Activated CD8-positive, alpha-beta T cell treated with anti-CD3 and anti-CD28 coated beads, Interleukin-2, amount 10 ng/mL, durations not matched to agents 7 days and 5 days (primary cell): Measurements from ENCODE around the gene NMS. TPM values are rescaled to one million over a fixed set of nuclear protein-coding genes. Genes with fewer than 3 reads are reported as not detected.
"Not testable (repeated sequence)": the region's sequence is repeated elsewhere in the genome, so short reads cannot be mapped to it uniquely, and the experiment has no call there.

Experiments
- ATAC-seq: fragments of 150-1000 bp; cut with Tn5 transposase; one replicate; pipeline ENCODE4 v1.10.0; 2021; ENCODE audit warnings: moderate library complexity
- CTCF ChIA-PET: fragments of 350-600 bp; sonication (Branson Sonifier 250); formaldehyde crosslinking; loops from one replicate; lab custom pipeline; 2021; ENCODE audit warnings: antibody characterized with exemption; lab: Charles Lee
- POLR2A ChIA-PET: fragments of 350-600 bp; sonication (Branson Sonifier 250); formaldehyde crosslinking; loops from one replicate; lab custom pipeline; 2021; ENCODE audit warnings: antibody characterized with exemption; lab: Charles Lee
- DNase-seq: peaks from one replicate; pipeline ENCODE4 v3.0.0-alpha.2; 2020
- H3K27ac Mint-ChIP-seq: one replicate; pipeline ENCODE4 v1.8.0; 2021; ENCODE audit warnings: mild to moderate bottlenecking, mixed read lengths
- H3K27me3 Mint-ChIP-seq: one replicate; pipeline ENCODE4 v1.8.0; 2021; ENCODE audit warnings: low read depth, mixed read lengths
- H3K36me3 Mint-ChIP-seq: one replicate; pipeline ENCODE4 v1.8.0; 2021; ENCODE audit warnings: low read depth, mixed read lengths
- H3K4me1 Mint-ChIP-seq: one replicate; pipeline ENCODE4 v1.8.0; 2021; ENCODE audit warnings: low read depth, mixed read lengths
- H3K4me3 Mint-ChIP-seq: one replicate; pipeline ENCODE4 v1.8.0; 2021; ENCODE audit warnings: mild to moderate bottlenecking, mixed read lengths
- H3K9me3 Mint-ChIP-seq: one replicate; pipeline ENCODE4 v1.8.0; 2022; ENCODE audit warnings: mixed read lengths; ENCODE audit not compliant: insufficient read depth
- total RNA-seq, 2 experiments: library from RNA; stranded (reverse); gene quantifications; one replicate each; pipeline ENCODE4 v1.2.3, GENCODE V29; 2021

NMS gene
- total RNA-seq, 2 experiments from 2014 or later = not detected

GRCh38 chr2:100446696-100447095 lies 23.6 kb upstream of the NMS start:
- Mint-ChIP-seq H3K27me3 (peaks cover 5% of the 10 kb centered on the region), H3K36me3 (no peaks in the 10 kb centered on the region), H3K27ac (no peak overlapping the region), H3K4me3 (no peak overlapping the region), H3K4me1 (no peaks in the 10 kb centered on the region), H3K9me3 (no peaks in the 10 kb centered on the region)
- ATAC-seq (no peak), DNase-seq (no peak)
- POLR2A ChIA-PET = interaction anchor here (0.6 kb wide), 1 partner anchor 229 kb away, joined by 3 read pairs; no protein-coding TSS in a partner anchor
- CTCF ChIA-PET = no interaction called here

- ChIA-PET POLR2A (interaction anchor here (0.8 kb wide), 1 partner anchor 9 kb away, joined by 4 read pairs; no protein-coding TSS in a partner anchor), CTCF (interaction anchor here (1.1 kb wide), 1 partner anchor 9 kb away, joined by 3 read pairs; no protein-coding TSS in a partner anchor)
- H3K4me3 Mint-ChIP-seq = no peak overlapping the region
Measured at GRCh38 chr2:100451092-100451491, 19.2 kb upstream of the NMS start.

GRCh38 chr2:100451734-100452133 lies 18.5 kb upstream of the NMS start:
- Mint-ChIP-seq H3K4me1 (no peaks in the 10 kb centered on the region), H3K4me3 (no peak overlapping the region), H3K9me3 (peaks cover 8% of the 10 kb centered on the region), H3K27me3 (no peaks in the 10 kb centered on the region), H3K27ac (no peak overlapping the region), H3K36me3 (no peaks in the 10 kb centered on the region)
- ChIA-PET POLR2A (no interaction called here), CTCF (interaction anchor here (1.0 to 1.1 kb wide), 2 partner anchors 8 to 71 kb away, joined by 3 read pairs; no protein-coding TSS in a partner anchor)
- no peak for ATAC-seq
- DNase-seq = no peak

More at GRCh38 chr2:100451092-100451491, 19.2 kb upstream of the NMS start:
- no peak for DNase-seq
- H3K27ac Mint-ChIP-seq = no peak overlapping the region
- H3K27me3 Mint-ChIP-seq = no peaks in the 10 kb centered on the region
- H3K9me3 Mint-ChIP-seq = peaks cover 6% of the 10 kb centered on the region
- no peaks in the 10 kb centered on the region for H3K36me3 Mint-ChIP-seq
- no peaks in the 10 kb centered on the region for H3K4me1 Mint-ChIP-seq
- ATAC-seq = no peak

- Mint-ChIP-seq H3K4me3 (no peak overlapping the region), H3K27me3 (no peaks in the 10 kb centered on the region), H3K9me3 (peaks cover 16% of the 10 kb centered on the region), H3K36me3 (no peaks in the 10 kb centered on the region), H3K27ac (no peak overlapping the region), H3K4me1 (no peaks in the 10 kb centered on the region)
- ATAC-seq = no peak
- CTCF ChIA-PET = no interaction called here
- no peak for DNase-seq
- POLR2A ChIA-PET = no interaction called here
Measured at GRCh38 chr2:100453853-100454252, 16.4 kb upstream of the NMS start.

GRCh38 chr2:100456357-100456756 lies 13.9 kb upstream of the NMS start:
- ATAC-seq, POLR2A ChIA-PET, H3K27me3 Mint-ChIP-seq, H3K36me3 Mint-ChIP-seq, H3K27ac Mint-ChIP-seq, H3K4me1 Mint-ChIP-seq, DNase-seq, CTCF ChIA-PET, H3K4me3 Mint-ChIP-seq: not testable (repeated sequence)
- H3K9me3 Mint-ChIP-seq = peaks cover 27% of the 10 kb centered on the region

GRCh38 chr2:100460904-100461530 lies 9.3 kb upstream of the NMS start:
- ChIA-PET POLR2A (no interaction called here), CTCF (no interaction called here)
- DNase-seq (no peak), ATAC-seq (no peak)
- Mint-ChIP-seq H3K4me1 (no peaks in the 10 kb centered on the region), H3K9me3 (peaks cover 21% of the 10 kb centered on the region), H3K4me3 (no peak overlapping the region), H3K36me3 (no peaks in the 10 kb centered on the region), H3K27me3 (peaks cover 2% of the 10 kb centered on the region), H3K27ac (no peak overlapping the region)

GRCh38 chr2:100470898-100471514 lies 724 bp downstream of the NMS start:
- ATAC-seq (no peak), DNase-seq (peak; percentile 53)
- H3K4me3 Mint-ChIP-seq = no peak overlapping the region
- no peak overlapping the region for H3K27ac Mint-ChIP-seq
- no peaks in the 10 kb centered on the region for H3K9me3 Mint-ChIP-seq
- no peaks in the 10 kb centered on the region for H3K4me1 Mint-ChIP-seq
- ChIA-PET CTCF (interaction anchor here (0.9 kb wide), 1 partner anchor 912 kb away, joined by 3 read pairs; no protein-coding TSS in a partner anchor), POLR2A (no interaction called here)
- H3K36me3 Mint-ChIP-seq = no peaks in the 10 kb centered on the region
- H3K27me3 Mint-ChIP-seq = peaks cover 28% of the 10 kb centered on the region

GRCh38 chr2:100476606-100477005 lies 6.3 kb downstream of the NMS start:
- DNase-seq (no peak), ATAC-seq (no peak)
- H3K27ac Mint-ChIP-seq = no peak overlapping the region
- H3K9me3 Mint-ChIP-seq = no peaks in the 10 kb centered on the region
- CTCF ChIA-PET = no interaction called here
- H3K4me3 Mint-ChIP-seq = no peak overlapping the region
- H3K36me3 Mint-ChIP-seq = no peaks in the 10 kb centered on the region
- POLR2A ChIA-PET = no interaction called here
- H3K4me1 Mint-ChIP-seq = no peaks in the 10 kb centered on the region
- peaks cover 13% of the 10 kb centered on the region for H3K27me3 Mint-ChIP-seq

GRCh38 chr2:100482741-100483140 lies 12.5 kb downstream of the NMS start:
- H3K27ac Mint-ChIP-seq = no peak overlapping the region

GRCh38 chr2:100483895-100484294 lies 13.6 kb downstream of the NMS start:
- no peaks in the 10 kb centered on the region for H3K36me3 Mint-ChIP-seq
- ChIA-PET POLR2A (no interaction called here), CTCF (interaction anchor here (1.0 kb wide), 1 partner anchor 103 kb away, joined by 4 read pairs; no protein-coding TSS in a partner anchor)
- H3K4me1 Mint-ChIP-seq = no peaks in the 10 kb centered on the region
- H3K27ac Mint-ChIP-seq = no peak overlapping the region
- no peaks in the 10 kb centered on the region for H3K9me3 Mint-ChIP-seq
- no peaks in the 10 kb centered on the region for H3K27me3 Mint-ChIP-seq
- no peak overlapping the region for H3K4me3 Mint-ChIP-seq
- no peak for ATAC-seq
- DNase-seq = no peak

More at GRCh38 chr2:100482741-100483140, 12.5 kb downstream of the NMS start:
- Mint-ChIP-seq H3K4me3 (no peak overlapping the region), H3K4me1 (no peaks in the 10 kb centered on the region), H3K9me3 (no peaks in the 10 kb centered on the region), H3K36me3 (no peaks in the 10 kb centered on the region), H3K27me3 (no peaks in the 10 kb centered on the region)
- ATAC-seq (no peak), DNase-seq (no peak)
- ChIA-PET POLR2A (no interaction called here), CTCF (no interaction called here)

- no peak overlapping the region for H3K27ac Mint-ChIP-seq
- no peaks in the 10 kb centered on the region for H3K36me3 Mint-ChIP-seq
- ATAC-seq (no peak), DNase-seq (no peak)
- no peaks in the 10 kb centered on the region for H3K9me3 Mint-ChIP-seq
- no peaks in the 10 kb centered on the region for H3K27me3 Mint-ChIP-seq
- POLR2A ChIA-PET = no interaction called here
- H3K4me1 Mint-ChIP-seq = no peaks in the 10 kb centered on the region
- no peak overlapping the region for H3K4me3 Mint-ChIP-seq
- CTCF ChIA-PET = no interaction called here
Measured at GRCh38 chr2:100484390-100484789, 14.1 kb downstream of the NMS start.

GRCh38 chr2:100485396-100485795 lies 15.1 kb downstream of the NMS start:
- ChIA-PET POLR2A (no interaction called here), CTCF (no interaction called here)
- H3K4me1 Mint-ChIP-seq = no peaks in the 10 kb centered on the region
- H3K9me3 Mint-ChIP-seq = no peaks in the 10 kb centered on the region
- no peak overlapping the region for H3K4me3 Mint-ChIP-seq
- peaks cover under 1% of the 10 kb centered on the region for H3K27me3 Mint-ChIP-seq
- H3K36me3 Mint-ChIP-seq = no peaks in the 10 kb centered on the region
- no peak overlapping the region for H3K27ac Mint-ChIP-seq
- ATAC-seq (no peak), DNase-seq (no peak)
